Neutrophil (primary cell): ENCODE measurements around the gene ADCY1.

Source experiments
- H3K27ac ChIP-seq: fragments of 200-600 bp; sonication (generic); 2 replicates; pipeline ENCODE4 v1.5.1; 2016; ENCODE audit warnings: mild to moderate bottlenecking, moderate library complexity
- H3K27me3 ChIP-seq: fragments of 200-600 bp; sonication (generic); 2 replicates; pipeline ENCODE4 v1.6.0; 2016; ENCODE audit warnings: mild to moderate bottlenecking
- H3K36me3 ChIP-seq: fragments of 200-600 bp; sonication (generic); 2 replicates; pipeline ENCODE4 v1.5.1; 2017
- H3K4me1 ChIP-seq, 2 experiments: fragments of 200-600 bp in 1 of 2; sonication (generic) in 1 of 2; 1 replicate in 1 of 2; 2 replicates in 1 of 2; pipeline versions ENCODE4 v1.5.1 to v1.6.1; 2013 to 2016; ENCODE audit warnings: low read depth in 1 of 2, low read length in 1 of 2, mild to moderate bottlenecking in 1 of 2, moderate library complexity in 1 of 2; ENCODE audit not compliant: control insufficient read depth in 1 of 2, insufficient read depth in 1 of 2
- H3K4me3 ChIP-seq, 2 experiments: fragments of 200-600 bp in 1 of 2; sonication (generic) in 1 of 2; 1 replicate in 1 of 2; 2 replicates in 1 of 2; pipeline ENCODE4 v1.5.1; 2013 to 2016; ENCODE audit warnings: low read depth in 1 of 2, low read length in 1 of 2, mild to moderate bottlenecking in 1 of 2, moderate library complexity in 1 of 2
- H3K9me3 ChIP-seq: fragments of 200-600 bp; sonication (generic); 2 replicates; pipeline ENCODE4 v1.5.1; 2016
- TF ChIP-seq, protein P1 (sequence below): fragments of 200-600 bp; sonication (generic); IDR thresholded peaks from 2 replicates; pipeline ENCODE4 v1.5.1; 2016; ENCODE audit warnings: antibody characterized with exemption

Gene ADCY1

GRCh38 chr7:45610019-45610418 is 35.9 kb downstream of the ADCY1 start:
- Histone ChIP-seq H3K27ac (no peak overlapping the region), H3K4me1 (no peaks in the 10 kb centered on the region), H3K36me3 (no peaks in the 10 kb centered on the region), H3K4me3 (no peak overlapping the region), H3K9me3 (no peaks in the 10 kb centered on the region), H3K27me3 (no peaks in the 10 kb centered on the region)
- TF ChIP-seq, protein P1, sequence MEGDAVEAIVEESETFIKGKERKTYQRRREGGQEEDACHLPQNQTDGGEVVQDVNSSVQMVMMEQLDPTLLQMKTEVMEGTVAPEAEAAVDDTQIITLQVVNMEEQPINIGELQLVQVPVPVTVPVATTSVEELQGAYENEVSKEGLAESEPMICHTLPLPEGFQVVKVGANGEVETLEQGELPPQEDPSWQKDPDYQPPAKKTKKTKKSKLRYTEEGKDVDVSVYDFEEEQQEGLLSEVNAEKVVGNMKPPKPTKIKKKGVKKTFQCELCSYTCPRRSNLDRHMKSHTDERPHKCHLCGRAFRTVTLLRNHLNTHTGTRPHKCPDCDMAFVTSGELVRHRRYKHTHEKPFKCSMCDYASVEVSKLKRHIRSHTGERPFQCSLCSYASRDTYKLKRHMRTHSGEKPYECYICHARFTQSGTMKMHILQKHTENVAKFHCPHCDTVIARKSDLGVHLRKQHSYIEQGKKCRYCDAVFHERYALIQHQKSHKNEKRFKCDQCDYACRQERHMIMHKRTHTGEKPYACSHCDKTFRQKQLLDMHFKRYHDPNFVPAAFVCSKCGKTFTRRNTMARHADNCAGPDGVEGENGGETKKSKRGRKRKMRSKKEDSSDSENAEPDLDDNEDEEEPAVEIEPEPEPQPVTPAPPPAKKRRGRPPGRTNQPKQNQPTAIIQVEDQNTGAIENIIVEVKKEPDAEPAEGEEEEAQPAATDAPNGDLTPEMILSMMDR, result no peak

GRCh38 chr7:45610660-45611299 is 36.6 kb downstream of the ADCY1 start:
- H3K27me3 ChIP-seq, result no peaks in the 10 kb centered on the region

DNA sequence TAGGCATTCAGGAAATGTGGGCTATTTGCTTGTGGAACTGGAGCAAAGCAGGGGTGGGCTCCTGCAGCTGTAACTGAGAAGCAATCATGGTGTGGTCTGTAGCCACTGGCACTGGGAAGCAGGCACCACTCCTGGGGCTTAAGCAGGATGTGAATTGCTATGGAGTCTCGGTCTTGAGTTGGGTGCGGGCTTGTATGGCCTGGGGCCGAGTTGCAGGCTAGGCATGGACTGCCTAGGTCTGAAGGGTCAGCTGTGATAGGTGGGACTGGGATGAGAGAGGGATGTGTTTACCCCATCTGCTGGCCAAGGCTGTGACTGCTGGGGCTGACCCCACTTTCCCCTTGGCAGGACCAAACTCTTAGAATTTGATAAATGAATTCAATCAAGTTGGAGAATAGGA is 43.0 kb downstream of the ADCY1 start:
- H3K27ac ChIP-seq, result no peak overlapping the region
- TF ChIP-seq, protein P1, result no peak
- peaks cover 3% of the 10 kb centered on the region for H3K9me3 ChIP-seq
- no peak overlapping the region for H3K4me3 ChIP-seq
- no peaks in the 10 kb centered on the region for H3K27me3 ChIP-seq
- no peaks in the 10 kb centered on the region for H3K36me3 ChIP-seq
- no peaks in the 10 kb centered on the region for H3K4me1 ChIP-seq

More at GRCh38 chr7:45610660-45611299, 36.6 kb downstream of the ADCY1 start:
- Histone ChIP-seq H3K27ac (no peak overlapping the region), H3K36me3 (no peaks in the 10 kb centered on the region), H3K4me1 (no peaks in the 10 kb centered on the region), H3K9me3 (no peaks in the 10 kb centered on the region), H3K4me3 (no peak overlapping the region)
- TF ChIP-seq, protein P1, result no peak

DNA sequence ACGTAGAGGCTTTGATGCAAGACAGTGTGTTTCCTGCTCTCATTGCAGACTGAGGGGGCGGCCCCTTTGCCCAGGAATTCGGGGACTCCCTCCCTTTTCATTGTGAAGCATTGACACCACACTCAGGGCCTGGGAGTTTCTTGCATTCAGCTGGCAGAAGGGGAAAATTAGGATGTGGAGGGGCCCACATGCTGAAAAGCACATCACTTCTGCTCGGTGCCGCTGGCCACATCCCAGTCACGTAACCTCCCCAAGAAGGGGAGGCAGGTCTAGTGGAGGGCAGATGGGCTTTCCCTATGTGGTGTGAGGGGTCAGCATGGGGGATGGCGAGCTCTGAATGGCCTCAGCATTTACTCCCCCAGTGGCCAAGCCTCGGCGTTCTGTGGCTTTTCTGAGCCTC is 47.9 kb downstream of the ADCY1 start:
- TF ChIP-seq, protein P1, result no peak
- Histone ChIP-seq H3K4me3 (no peak overlapping the region), H3K4me1 (no peaks in the 10 kb centered on the region), H3K27ac (no peak overlapping the region), H3K9me3 (no peaks in the 10 kb centered on the region), H3K36me3 (no peaks in the 10 kb centered on the region), H3K27me3 (no peaks in the 10 kb centered on the region)

- Histone ChIP-seq H3K4me3 (no peak overlapping the region), H3K27me3 (no peaks in the 10 kb centered on the region), H3K36me3 (no peaks in the 10 kb centered on the region), H3K27ac (no peak overlapping the region), H3K9me3 (no peaks in the 10 kb centered on the region), H3K4me1 (no peaks in the 10 kb centered on the region)
- TF ChIP-seq, protein P1, result no peak
These were observed 49.0 kb downstream of the ADCY1 start for GRCh38 chr7:45623157-45623556.
